ENCODE results near the gene MACROD2. TPM values are rescaled to one million over a fixed set of nuclear protein-coding genes. Genes with fewer than 3 reads are reported as not detected.
"Not testable (repeated sequence)": the region's sequence is repeated elsewhere in the genome, so short reads cannot be mapped to it uniquely, and the experiment has no call there.

The MACROD2 gene
- total RNA-seq, 1 donor from 2014 or later = 4.2 TPM

GRCh38 chr20:15976047-15976736 is 1980.9 kb downstream of the MACROD2 start:
- intact Hi-C loops (cut with DNase I) = no loop called here
- DNase-seq (no peak), ATAC-seq (ENCODE audit: poor library complexity) (no peak)

DNA sequence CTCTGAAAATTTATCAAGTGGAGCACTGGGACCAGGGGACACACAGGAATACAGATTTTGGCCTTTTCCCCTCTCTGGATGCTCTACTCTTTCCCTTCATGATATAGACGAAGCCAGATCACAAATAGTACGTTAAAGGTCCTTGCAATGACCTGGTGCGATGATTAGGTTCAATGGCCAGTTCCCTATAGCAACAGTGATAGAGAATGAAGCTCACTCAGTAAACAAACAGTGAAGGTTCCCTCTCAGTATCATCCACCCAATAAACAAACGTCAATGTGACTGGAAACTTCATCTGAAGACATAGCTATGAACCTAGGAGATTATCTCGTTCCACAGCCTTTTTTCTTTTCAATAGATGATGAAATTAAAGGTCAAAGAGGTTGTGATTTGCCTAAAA is 1981.7 kb downstream of the MACROD2 start:
- ATAC-seq (ENCODE audit: poor library complexity) = no peak
- DNase-seq = no peak
- intact Hi-C loops (cut with DNase I) = no loop called here

- ATAC-seq (ENCODE audit: poor library complexity) (no peak), DNase-seq (no peak)
- intact Hi-C loops (cut with DNase I) = no loop called here
Measured at GRCh38 chr20:15977758-15978157, 1982.4 kb downstream of the MACROD2 start.

DNA sequence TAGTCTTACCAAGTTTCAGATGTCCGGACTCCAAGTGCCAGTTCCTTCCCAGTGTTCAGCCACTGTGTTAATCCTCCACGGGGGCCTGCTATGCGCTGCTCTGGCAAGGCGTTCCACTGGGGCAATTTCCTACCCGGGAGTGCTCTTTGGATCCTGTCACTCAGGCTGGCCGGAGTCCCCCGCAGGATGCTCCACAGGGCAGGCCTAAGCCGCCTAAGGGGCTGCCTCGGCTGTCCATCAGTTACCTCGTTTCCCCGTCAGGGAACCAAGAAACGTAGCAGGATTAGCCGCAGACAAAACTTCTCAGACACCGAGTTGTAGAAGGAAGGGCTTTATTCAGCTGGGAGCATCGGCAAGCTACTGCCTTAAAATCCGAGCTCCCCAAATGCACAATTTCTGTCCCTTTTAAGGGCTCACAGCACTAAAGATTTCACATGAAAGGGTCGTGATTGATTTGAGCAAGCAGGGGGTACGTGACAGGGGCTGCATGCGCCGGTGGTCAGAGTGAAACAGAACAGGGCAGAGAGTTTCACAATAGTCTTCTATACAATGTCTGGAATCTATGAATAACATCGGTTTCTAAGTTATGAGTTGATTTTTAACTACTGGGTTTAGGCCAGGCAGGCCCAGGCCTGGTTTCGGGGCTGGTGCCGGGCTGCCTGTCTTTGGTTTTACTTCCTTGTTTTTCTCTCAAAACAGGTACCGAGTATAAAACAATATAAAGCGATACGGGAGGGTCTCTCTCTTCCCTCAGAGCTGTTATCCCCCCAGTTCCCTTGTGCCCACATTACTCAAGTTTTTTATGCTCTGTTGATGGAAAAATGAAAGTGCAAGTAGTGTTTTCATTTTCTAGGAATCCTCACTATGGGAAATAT is 1990.4 kb downstream of the MACROD2 start:
- intact Hi-C loops (cut with DNase I); DNase-seq; ATAC-seq (ENCODE audit: poor library complexity): not testable (repeated sequence)

- intact Hi-C loops (cut with DNase I) = no loop called here
- ATAC-seq (ENCODE audit: poor library complexity) (no peak), DNase-seq (no peak)
Measured at GRCh38 chr20:15986690-15987089, 1991.4 kb downstream of the MACROD2 start.

DNA sequence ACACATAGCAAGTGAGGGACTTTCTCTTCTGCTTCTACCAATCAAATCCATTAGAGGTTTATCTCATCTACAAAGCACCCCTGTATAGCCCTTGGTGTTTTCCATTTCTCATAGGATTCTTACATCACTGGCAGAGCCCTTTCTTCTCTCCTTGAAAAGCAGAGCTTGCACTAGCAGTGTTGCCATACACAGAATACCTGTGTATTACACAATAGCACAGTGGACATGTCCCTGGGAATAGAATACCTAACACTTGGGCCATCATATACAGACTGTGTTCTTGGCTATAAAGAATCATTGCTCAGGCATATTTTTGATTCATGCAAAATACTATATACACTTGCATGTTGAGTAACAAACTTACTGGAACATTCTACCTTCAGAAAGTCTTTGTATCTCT is 1996.0 kb downstream of the MACROD2 start:
- DNase-seq (no peak), ATAC-seq (ENCODE audit: poor library complexity) (no peak)
- intact Hi-C loops (cut with DNase I) = no loop called here

GRCh38 chr20:15992564-15992963 is 1997.2 kb downstream of the MACROD2 start:
- no peak for DNase-seq
- intact Hi-C loops (cut with DNase I) = no loop called here
- no peak for ATAC-seq (ENCODE audit: poor library complexity)

GRCh38 chr20:16000112-16000511 is 2004.8 kb downstream of the MACROD2 start:
- intact Hi-C loops (cut with DNase I) = no loop called here
- no peak for ATAC-seq (ENCODE audit: poor library complexity)
- no peak for DNase-seq

GRCh38 chr20:16001286-16001685 is 2006.0 kb downstream of the MACROD2 start:
- no peak for ATAC-seq (ENCODE audit: poor library complexity)
- intact Hi-C loops (cut with DNase I) = no loop called here
- DNase-seq = no peak

DNA sequence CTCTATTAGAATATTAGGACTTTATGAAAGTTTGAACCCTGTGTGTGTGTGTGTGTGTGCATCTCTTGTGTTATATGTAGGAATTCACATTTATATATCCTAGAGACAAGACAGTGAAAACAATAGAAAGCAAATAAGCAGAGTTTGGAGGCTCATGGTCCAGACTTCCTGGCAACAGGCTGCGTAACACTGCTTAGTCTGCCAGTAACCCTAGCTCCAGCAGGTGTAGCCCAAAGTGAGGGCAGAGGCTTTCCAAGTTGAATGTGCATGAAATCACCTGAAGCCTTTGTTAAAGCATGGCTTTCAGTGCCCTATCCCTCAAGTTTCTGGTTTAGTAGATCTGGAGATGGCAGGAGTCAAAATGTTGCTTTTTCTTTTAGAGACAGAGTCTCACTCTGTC is 2008.0 kb downstream of the MACROD2 start:
- intact Hi-C loops (cut with DNase I) = no loop called here

GRCh38 chr20:16004108-16004854 is 2009.0 kb downstream of the MACROD2 start:
- intact Hi-C loops (cut with DNase I) = no loop called here
- DNase-seq (peak; percentile 67), ATAC-seq (ENCODE audit: poor library complexity) (peak; percentile 96)

More for the DNA sequence above, 2008.0 kb downstream of the MACROD2 start:
- DNase-seq = no peak
- no peak for ATAC-seq (ENCODE audit: poor library complexity)

GRCh38 chr20:16005021-16005914 is 2010.0 kb downstream of the MACROD2 start:
- intact Hi-C loops (cut with DNase I) = no loop called here
- no peak for DNase-seq
- no peak for ATAC-seq (ENCODE audit: poor library complexity)

DNA sequence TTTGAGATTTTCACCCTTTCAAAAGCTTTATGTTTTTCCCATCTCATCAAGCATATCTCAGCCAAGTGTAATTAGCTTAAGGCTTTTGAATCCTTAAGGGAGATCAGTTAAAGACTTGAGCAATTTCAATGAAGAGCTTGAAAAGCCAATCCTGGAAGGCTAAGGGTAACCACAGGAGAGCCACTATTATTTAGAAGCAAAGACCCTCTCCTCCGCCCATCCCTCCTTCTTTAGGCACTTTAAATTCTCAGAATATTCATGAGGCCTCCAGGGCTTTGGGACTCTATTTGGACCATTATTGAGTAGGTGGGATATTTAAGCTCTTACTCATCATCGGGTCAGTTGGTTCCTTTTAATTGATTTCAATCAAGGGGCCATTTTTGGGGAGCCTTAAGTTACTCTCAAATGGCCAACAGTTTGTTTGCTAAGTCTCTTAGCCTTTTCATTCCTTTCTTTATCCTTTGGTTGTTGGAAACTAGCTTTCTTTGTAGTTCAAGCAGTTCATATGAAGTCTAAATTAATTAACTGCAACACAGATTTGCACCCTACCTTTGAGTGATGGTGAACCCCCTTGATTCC is 2010.7 kb downstream of the MACROD2 start:
- intact Hi-C loops (cut with DNase I) = no loop called here
- DNase-seq (no peak), ATAC-seq (ENCODE audit: poor library complexity) (no peak)

- intact Hi-C loops (cut with DNase I) = no loop called here
- no peak for ATAC-seq (ENCODE audit: poor library complexity)
- DNase-seq = no peak
Measured at GRCh38 chr20:16007164-16007563, 2011.8 kb downstream of the MACROD2 start.

DNA sequence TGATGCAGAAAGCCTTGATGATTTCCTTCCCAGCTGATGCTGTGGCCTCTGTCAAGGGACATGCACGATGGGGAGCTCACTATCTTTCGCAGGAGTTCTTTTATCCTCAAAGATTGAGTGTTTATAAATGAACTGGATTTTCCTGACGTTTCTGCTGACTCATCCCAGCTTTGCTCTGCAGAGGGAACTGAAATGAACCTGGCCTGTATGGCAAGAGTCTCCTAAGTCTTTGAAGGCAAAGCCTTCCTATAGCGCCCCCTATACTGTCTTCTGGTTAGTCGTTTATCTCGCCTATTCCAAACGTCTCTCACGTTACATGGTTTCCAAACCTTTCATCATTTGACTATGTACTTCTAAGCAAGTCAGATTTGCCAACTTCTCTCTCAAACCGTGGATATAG is 2012.6 kb downstream of the MACROD2 start:
- DNase-seq = no peak
- intact Hi-C loops (cut with DNase I) = no loop called here
- no peak for ATAC-seq (ENCODE audit: poor library complexity)

DNA sequence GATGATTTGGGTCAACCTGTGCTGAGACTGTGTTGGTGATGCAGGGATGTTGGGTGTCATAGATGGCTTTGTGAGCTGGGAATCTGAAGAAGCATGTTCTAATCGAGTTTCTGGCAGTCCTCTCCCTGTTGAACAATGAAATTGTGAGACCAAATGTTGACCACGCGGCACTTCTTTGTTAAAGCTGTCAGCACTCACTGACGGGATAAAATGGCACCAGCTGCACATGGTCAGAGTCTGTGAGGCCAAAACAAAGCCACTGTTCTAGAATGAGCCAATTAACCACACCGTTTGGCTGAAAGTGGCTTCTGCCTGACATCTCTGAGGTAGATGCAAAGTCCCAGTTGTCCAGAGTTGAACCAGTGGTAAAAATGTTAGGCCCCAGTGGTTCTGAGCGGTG is 2015.7 kb downstream of the MACROD2 start:
- intact Hi-C loops (cut with DNase I) = no loop called here
- no peak for ATAC-seq (ENCODE audit: poor library complexity)
- no peak for DNase-seq

DNA sequence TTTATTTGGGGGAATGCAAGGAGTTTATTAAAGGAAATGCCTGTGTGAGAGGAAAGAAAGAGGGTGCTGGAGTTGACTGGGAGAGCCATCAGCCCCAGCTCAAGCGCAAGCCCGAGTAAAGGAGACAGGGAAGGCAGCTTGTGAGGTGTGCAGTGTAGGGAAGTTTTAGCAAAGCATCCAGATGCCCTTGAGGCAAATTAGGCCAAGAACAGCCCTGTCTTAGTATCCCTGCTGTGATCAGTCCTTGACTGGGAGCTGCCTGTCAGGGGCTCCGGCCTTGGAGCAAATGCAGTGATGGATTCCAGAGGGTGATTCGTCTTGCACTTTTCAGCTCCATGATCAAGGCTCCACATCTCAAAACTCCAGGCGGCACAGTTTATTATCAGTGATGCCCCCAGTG is 2016.2 kb downstream of the MACROD2 start:
- DNase-seq = no peak
- intact Hi-C loops (cut with DNase I) = no loop called here
- ATAC-seq (ENCODE audit: poor library complexity) = no peak

GRCh38 chr20:16012934-16013333 is 2017.6 kb downstream of the MACROD2 start:
- DNase-seq; ATAC-seq (ENCODE audit: poor library complexity); intact Hi-C loops (cut with DNase I): not testable (repeated sequence)
